ENCODE measurements around the gene DCAF11.

The DCAF11 gene

DNA sequence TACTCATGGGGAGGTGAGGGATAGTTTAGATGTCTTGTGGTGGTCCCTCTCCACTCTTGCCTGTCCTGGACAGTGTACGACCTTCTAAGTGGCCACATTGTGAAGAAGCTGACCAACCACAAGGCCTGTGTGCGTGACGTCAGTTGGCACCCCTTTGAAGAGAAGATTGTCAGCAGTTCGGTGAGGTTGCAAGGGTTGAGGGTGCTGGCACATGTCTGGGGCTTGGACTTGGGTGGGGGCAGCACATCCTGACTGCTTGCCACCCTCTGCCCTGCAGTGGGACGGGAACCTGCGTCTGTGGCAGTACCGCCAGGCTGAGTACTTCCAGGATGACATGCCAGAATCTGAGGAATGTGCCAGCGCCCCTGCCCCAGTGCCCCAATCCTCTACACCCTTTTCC, 8.3 kb downstream of the DCAF11 start:
- DNase-seq = no peak

DNA sequence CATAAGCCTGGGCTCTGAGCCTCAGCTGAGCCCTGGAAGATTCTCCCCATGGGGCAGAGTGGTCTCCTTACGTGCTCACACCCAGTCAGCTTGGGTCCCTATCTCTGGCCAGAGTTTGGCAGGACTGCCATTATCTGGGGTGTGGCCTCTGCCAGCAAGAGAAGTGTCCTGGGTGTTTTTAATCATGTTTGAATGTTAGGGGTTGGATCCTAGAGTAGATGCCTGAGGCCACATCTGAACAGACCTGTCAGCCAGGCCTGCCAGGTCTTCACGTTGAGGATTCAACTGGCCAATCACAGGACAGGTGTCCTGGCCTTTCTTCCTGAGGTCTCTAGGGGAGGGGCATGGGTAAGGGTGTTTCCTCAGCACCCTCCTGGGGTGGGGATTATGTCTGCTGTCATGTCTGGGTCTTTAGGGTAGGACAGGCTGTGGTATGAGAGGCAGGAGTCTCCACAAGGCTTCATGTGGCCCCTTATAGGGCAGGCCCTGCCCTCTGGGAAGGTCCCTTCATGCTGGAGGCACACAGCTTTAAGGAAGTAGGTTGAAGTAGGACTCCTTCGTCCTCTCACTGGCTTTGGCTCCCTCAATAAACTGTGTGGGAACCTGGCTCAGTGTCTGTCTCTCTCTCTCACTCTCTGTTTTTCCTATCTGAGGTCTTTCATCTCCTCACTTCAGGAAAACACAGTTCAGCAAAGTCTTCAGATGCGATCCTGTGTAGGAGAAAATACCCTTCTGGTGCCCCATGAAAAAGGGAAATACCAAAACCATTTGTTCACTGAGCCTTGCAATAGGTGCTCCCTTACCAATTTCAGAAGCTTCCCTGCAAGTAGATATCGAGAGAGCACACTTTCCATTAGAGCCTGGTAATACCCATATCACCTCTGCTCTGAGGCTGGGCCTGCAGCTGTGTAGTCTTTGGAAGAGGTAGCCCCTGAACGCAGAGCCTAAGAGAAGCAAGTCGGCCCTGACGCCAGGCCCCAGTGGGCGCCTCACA, 9.1 kb downstream of the DCAF11 start:
- no peak for DNase-seq

DNA sequence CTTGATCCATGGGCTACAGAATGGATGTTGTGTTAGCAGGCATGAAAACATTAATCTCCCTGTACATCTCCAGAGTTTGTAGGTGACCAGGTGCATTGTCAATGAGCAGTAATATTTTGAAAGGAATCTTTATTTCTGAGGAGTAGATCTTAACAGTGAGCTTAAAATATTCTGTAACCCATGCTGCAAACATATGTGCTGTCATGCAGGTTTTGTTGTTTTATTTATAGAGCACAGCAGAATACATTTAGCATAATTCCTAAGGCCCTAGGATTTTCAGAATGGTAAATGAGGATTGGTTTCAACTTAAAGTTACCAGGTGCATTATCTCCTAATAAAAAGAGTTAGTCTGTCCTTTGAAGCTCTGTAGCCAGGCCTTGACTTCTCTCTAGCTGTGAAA, 12.4 kb downstream of the DCAF11 start:
- DNase-seq = no peak

DNA sequence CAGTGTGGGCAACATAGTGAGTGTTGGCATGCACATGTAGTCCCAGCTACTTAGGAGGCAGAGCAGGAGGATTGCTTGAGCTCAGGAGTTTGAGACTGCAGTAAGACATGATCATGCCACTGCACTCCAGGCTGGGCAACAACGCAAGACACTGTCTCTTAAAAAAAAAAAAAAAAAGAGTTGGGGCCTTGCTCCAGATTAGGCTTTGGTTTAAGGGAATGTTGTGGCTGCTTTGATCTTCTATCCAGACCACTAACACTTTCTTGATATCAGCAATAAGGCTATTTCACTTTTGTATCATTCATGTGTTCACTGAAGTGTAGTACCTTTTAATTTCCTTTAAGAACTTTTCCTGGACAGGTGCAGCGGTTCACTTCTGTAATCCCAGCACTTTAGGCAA, 13.1 kb downstream of the DCAF11 start:
- no peak for DNase-seq

DNA sequence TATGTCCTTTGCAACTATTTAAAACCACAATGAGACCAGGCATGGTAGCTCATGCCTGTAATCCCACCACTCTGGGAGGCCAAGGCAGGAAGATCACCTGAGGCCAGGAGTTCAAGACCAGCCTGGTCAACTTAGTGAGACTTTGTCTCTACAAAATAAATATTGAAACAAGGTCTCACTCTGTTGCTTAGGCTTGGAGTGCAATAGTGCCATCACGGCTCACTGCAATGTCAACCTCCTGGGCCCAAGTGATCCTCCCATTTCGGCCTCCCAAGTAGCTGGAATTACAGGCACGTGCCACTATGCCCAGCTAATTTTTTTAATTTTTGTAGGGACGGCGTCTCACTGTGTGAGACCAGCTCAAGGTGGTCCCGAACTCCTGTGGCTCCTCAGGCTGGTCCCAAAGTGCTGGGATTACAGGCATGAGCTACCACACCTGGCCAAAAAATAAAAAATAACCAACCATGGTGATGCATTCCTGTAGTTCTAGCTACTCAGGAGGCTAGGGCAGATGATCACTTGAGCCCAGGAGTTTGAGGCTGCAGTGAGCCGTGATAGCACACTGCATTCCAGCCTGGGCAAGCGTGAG, 14.9 kb downstream of the DCAF11 start:
- DNase-seq = no peak

DNA sequence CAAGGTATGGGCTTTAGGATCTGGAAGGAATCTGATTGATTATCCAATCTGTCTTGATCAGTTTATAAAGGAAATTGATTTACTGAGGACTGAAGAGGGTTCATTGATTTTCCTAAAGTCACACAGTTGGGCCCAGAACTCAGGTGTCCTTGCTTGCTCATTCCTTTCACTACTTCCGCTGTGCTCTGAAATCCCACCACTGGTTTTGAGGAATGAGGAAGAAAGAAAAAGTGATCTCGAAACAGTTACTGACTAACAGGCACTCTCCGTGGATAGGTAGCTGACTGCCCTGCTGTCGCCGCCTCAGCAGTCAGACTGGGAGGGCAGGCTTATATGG, 15.8 kb downstream of the DCAF11 start, which contains the start of gene FITM1:
Gene FITM1, plus strand, starts transcription at position 280 of the 337 bp plus-strand sequence. CDS start 905 bp downstream, outside the sequence.
- peak; percentile 8 for DNase-seq

DNA sequence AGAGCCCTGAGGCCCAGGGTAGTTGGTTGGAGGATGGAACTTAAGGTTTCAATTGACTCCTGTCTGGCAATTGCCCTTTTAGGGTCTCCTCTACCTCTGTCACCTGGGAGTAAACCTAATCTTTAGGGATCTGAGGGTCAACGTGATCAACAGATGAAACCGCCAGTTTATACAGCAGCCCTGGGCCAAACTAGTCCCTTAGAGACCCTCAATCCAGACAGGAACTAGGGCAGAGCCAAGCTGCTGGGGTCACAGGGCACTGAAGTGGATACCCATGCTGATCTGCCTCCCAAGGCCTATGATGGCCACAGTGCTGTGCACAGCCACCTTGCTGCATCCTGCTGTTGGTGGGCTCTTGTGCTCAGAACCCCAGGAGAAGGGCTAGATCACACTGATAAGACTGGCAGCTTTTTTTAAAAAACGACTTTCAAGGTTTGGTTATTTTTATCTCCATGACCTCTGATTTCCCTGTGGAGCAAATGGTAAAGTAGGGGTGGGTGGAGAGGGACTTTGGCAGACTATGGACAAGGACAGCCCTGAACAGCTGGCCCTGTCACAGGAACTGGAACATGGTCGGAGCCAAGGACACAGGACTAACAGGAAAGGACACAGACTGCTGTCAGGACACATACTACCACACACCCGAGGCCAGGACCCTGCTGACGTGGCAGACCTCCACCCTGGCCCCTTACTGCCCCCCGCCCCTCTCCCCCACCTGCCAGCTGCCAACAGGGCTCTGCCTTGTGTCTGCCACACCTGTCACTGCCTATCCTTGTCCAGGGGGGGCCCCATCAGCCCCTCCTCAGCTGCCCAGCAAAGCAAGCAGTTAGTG, 16.4 kb downstream of the DCAF11 start:
- no peak for DNase-seq

DNA sequence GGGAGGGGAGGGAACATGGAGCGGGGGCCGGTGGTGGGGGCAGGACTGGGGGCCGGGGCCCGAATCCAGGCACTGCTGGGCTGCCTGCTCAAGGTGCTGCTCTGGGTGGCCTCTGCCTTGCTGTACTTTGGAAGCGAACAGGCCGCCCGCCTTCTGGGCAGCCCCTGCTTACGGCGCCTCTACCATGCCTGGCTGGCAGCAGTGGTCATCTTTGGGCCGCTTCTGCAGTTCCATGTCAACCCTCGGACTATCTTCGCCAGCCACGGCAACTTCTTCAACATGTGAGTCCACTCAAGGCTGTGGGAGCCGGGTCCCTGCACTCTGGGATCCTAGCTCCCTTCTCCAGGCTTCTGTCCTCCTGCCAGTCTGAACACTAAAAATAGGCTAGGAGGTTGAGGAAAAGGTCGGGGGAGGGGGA, 17.0 kb downstream of the DCAF11 start:
- no peak for DNase-seq

DNA sequence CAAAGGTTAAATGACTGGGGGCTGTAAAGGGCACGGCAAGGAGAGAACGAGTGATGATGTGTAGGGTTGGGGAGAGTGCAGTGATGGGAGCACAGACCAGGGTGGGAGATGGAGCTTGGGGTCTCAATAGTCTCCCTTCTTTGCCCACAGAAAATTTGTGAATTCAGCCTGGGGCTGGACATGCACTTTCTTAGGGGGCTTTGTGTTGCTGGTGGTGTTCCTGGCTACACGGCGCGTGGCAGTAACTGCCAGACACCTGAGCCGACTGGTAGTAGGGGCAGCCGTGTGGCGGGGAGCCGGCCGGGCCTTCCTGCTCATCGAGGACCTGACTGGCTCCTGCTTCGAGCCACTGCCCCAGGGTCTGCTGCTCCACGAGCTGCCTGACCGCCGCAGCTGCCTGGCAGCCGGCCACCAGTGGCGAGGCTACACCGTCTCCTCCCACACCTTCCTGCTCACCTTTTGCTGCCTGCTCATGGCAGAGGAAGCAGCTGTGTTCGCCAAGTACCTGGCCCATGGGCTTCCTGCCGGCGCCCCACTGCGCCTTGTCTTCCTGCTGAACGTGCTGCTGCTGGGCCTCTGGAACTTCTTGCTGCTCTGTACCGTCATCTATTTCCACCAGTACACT, 17.6 kb downstream of the DCAF11 start:
- no peak for DNase-seq

DNA sequence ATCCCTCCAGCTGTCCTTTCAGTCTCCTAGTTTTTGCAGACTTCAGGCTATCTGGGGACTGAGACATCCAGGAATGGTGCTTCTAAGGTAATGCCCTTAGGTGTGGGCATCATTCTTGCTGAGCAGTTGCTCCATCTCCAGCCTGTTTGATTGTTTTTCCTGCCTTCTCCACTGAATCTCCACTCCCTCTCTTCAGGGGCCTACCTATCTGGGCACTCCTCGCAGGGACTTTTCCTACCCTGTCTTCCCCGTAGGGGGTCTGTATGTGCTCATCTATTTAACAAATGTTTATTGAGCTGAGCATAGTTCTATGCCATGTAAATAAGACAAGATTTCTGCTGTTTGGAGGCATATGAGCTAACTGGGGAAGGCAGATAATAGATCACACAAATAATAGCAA, 18.4 kb downstream of the DCAF11 start:
- DNase-seq = no peak

DNA sequence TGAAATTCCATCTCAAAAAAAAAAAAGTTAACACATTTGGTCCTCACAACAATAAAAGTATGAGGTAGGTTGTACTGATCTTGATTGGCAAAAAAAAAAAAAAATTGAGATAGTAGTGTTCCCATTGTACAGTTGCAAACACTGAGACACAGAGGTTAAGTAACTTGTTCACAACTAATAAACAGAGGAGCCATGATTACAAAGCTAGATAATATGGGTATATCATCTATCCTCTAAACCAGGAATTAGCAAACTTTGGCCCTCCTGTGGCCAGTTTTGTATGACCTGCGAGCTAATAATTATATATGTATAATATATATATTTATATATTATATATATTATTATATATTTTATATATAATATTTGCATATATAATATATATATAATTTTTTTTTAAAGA, 19.2 kb downstream of the DCAF11 start:
- DNase-seq = no peak

DNA sequence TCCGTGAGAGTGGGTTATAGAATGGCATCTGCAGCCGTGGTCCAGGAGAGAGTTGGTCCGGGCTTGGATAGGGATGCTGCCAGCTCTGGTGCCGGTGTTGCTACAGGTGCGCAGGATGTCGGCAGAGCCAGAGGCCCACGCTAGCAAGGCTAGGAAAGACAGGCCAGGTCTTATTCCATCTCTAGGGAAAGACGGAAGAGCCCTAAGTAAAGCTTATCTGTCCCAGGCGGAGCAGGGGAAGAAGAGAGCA, 20.9 kb downstream of the DCAF11 start:
- no peak for DNase-seq

DNA sequence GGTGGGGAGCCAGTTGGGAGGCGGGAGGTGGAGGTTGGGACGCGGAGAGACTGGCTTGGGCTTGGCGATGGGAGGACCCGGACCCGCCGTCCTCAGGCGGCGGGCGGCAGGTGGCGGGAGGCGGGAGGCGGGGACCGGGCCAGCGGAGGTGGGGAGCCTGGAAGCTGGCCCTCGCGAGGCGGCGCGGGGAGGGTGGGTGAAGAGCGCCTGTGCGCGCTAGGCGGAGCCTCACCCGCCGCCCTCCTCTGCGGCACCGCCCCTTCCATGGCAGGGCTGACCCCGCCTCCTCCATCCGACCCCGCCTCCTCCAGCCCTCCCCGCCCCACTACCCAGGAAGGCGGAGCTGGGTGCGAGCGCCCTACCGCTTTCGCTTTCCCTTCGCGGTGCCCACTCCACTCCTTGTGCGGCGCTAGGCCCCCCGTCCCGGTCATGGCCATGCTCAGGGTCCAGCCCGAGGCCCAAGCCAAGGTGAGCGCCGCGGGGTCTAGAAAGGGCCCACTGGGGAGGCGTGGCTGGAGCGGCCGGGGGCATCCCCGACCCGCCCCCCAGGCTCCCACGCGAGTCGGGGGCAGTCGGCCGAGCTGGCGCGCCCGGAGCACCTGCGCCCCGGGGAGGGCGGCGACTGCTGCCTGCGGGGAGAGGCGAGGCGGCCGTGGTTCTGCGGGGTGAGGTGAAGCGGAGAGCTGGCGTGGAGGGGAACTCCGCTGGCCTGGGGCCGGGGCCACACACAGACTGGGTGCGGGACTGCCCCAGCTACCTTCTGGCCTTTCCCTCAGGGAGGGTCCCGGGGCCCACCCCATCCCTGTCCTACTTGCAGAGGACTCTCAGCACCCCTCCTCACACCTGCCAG, 21.5 kb downstream of the DCAF11 start, which contains the start of gene PSME1:
Gene PSME1, plus strand, starts transcription at position 361 of the 850 bp plus-strand sequence. Its CDS starts 69 bp downstream, at position 430.
- DNase-seq = no peak

DNA sequence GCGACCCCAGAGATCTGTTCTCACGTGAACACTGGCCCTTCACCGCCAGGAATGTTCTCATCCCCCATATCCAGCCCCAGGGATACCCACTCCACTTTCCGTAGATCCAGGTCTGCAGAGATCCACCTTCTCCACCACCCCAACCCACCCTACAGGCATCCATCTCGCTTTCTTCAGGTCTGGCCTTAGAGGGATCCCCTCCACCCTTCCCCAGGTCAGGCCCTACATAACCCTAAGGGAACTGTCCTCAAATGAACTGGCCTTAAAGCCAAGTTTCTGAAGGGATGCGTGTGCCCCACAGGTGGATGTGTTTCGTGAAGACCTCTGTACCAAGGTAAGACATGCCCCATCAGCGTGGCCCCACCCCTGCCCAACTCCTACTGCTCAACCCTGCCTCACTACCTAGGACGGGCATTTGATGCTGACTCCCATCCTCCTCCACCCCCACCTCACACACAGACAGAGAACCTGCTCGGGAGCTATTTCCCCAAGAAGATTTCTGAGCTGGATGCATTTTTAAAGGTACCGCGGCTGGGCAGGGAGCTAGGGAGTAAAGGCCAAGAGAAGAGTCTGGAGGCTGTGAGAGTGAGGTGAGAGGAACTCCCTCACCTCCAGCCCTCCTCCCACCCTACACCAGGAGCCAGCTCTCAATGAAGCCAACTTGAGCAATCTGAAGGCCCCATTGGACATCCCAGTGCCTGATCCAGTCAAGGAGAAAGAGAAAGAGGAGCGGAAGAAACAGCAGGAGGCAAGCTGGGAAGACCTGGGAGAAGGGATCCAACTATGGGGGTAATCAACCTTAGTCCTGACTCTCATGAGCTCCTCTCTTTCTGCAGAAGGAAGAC, 22.3 kb downstream of the DCAF11 start:
- DNase-seq = no peak

DNA sequence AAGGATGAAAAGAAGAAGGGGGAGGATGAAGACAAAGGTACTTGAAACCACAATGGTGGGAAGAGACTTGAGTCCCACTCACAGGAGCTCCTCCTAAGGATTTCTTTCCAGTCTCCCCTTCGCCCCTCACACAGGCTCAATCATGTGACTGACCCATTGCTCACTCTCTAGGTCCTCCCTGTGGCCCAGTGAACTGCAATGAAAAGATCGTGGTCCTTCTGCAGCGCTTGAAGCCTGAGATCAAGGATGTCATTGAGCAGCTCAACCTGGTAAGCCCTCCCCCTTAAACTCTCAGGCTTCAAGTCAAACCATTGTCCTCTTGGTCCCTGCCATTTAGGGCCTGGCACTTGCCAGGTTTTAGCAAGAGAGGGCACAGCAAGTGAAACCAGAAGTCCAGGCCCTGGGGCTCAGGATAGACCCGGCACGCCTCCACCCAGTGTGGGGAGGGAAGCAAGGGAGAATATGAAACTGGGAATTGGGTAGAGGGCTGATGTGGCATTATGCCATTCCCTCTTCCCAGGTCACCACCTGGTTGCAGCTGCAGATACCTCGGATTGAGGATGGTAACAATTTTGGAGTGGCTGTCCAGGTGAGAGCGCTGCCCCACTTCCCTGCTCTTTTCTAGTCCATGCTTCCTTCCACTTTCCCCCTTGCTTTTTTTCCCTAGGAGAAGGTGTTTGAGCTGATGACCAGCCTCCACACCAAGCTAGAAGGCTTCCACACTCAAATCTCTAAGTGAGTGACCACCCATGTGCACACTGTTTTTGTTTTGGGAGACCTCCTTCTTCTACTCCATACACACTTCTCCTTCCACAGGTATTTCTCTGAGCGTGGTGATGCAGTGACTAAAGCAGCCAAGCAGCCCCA, 23.2 kb downstream of the DCAF11 start:
- no peak for DNase-seq

DNA sequence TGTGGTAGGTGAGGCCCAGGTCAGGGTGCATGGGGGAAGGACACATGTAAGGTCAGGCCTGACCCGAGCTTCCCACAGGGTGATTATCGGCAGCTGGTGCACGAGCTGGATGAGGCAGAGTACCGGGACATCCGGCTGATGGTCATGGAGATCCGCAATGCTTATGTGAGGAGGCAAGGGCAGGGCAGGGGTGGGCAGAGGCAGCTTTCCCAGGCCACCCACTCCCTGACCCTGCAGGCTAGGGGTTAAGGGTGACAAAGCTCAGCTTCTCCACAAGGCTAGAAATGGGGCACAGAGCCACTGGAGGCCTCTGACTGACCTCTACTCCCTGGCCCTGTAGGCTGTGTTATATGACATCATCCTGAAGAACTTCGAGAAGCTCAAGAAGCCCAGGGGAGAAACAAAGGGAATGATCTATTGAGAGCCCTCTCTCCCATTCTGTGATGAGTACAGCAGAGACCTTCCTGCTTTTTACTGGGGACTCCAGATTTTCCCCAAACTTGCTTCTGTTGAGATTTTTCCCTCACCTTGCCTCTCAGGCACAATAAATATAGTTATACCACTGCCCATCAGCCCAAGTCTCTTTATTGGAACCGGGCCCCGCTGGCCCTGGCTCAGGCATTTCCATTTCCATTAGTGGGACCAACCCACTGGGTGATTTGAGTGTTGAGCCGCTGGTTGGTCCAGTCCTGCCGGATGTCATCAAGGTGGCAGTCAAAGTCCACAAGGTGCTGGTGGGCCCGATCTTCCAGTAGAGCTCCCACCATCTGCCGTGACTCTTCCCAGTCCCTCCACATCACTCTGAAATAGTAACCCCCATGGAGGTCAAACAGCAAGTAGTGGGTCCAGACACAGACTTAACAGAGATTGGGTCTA, 24.1 kb downstream of the DCAF11 start:
- DNase-seq = no peak

DNA sequence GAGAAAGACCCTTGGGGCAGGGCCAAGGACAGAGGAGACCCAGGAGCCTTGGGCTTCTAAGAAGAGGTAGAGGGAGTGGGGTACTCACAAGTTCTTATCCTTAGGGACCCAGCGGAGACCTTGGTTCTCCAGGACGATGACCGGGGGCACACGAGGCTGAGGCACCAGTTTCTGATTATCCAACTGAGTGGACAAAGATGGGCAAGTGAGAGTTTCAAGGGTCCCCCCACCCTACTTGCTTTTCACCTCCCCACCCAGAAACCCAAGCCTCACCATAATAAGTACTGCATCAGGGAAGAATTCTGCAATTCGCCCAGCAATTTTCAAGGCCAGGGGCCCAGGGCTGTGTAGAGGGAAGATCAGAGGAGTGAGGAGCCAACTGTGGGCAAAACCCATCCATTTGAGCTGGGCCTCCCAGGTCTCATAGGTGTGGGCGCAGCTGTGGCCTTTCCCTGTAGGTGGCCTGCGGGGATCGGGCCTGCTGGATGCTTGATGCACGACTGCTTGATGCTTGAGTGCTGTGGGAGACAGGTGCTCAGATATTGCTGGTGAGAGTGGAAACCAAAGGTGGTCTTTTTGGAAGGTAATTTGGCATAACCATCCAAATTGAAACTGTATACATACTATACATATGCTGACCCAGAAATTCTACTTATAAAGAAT, 24.8 kb downstream of the DCAF11 start:
- DNase-seq = no peak

DNA sequence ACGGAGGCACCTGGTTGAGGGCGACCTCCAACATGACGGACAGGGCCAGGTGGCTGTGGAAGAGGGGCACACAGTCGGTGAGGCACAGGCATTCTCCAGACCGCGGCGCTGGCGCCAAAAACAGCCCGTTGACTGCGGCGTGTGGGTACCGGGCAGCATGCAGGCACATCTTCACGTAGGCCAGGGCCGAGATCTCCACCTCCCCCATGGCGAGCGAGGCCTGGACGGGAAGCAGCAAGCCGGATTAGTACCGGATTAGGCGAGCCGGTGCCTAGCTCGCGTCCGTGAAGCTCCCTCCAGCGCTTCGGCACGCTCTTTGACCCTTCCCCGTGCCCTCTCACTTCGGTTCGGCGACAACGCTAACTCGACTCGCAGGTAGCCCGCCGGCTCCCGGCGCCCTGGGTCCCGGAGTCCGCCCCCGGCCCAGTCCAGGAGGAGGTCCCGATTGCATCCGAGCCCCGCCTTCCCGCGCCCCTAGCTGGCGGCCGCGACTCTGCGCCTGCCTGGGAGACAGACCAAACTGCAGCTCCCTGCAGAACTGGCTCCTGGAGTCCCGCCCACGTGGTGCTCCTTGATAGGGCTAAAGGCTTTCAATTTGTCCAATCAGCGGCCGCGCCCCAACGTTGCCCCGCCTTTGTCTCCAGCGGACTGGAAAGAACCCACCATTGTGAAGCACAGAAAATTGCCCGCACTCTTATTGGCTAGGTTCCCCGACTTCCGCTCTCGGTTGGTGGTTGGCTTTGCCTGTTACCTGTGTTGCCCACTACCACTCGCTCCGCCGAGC, 26.7 kb downstream of the DCAF11 start, which contains the start of gene EMC9:
Gene EMC9, minus strand, starts transcription at position 495 of the 784 bp plus-strand sequence. Its CDS starts 287 bp downstream, at position 208.
- peak; percentile 96 for DNase-seq

Data from SIG-M5 (cell line).